ENCODE data around the gene PPP2R2C. TPM values are rescaled to one million over a fixed set of nuclear protein-coding genes. Genes with fewer than 3 reads are reported as not detected.

PPP2R2C gene
- total RNA-seq, 1 experiment from 2014 or later: not detected

- Mint-ChIP-seq H3K9me3 (ENCODE audit: unreplicated experiment) (no peaks in the 10 kb centered on the region), H3K4me3 (ENCODE audit: unreplicated experiment) (no peak overlapping the region), H3K36me3 (ENCODE audit: insufficient read depth, unreplicated experiment) (no peaks in the 10 kb centered on the region), H3K4me1 (ENCODE audit: low read depth, unreplicated experiment) (peaks cover 7% of the 10 kb centered on the region), H3K27ac (ENCODE audit: unreplicated experiment) (no peak overlapping the region), H3K27me3 (ENCODE audit: insufficient read depth, unreplicated experiment) (peaks cover 36% of the 10 kb centered on the region)
- no TSS peak for BruUV-seq (replicated peaks)
- no peaks in the 10 kb centered on the region for H3K27me3 ChIP-seq (replicated peaks; ENCODE audit: control insufficient read depth, insufficient read depth, low read length)
- H3K9me3 ChIP-seq: no peaks in the 10 kb centered on the region
- no peak for DNase-seq
- CTCF ChIA-PET: no interaction called here
- no peaks in the 10 kb centered on the region for H3K4me1 ChIP-seq
- no peak for TF ChIP-seq CTCF (IDR thresholded peaks at IDR 0.05; ENCODE audit: insufficient read depth in 1 of 2, low read depth in 1 of 2, low read length in 1 of 2, severe bottlenecking in 1 of 2, unreplicated experiment in 1 of 2)
- H3K36me3 ChIP-seq (ENCODE audit: control insufficient read depth, insufficient read depth, low read length): no peaks in the 10 kb centered on the region
- POLR2A ChIA-PET: no interaction called here
- intact Hi-C loops (cut with micrococcal nuclease; ENCODE audit: unreplicated experiment): no loop called here
- no peak overlapping the region for H3K4me3 ChIP-seq (ENCODE audit: low read depth, low read length)
Measured at GRCh38 chr4:6480534-6481088, 8.2 kb upstream of the PPP2R2C start.

- no TSS peak for BruUV-seq (replicated peaks)
Measured at GRCh38 chr4:6478546-6479220, 6.3 kb upstream of the PPP2R2C start.

GRCh38 chr4:6476893-6477292, 4.5 kb upstream of the PPP2R2C start:
- Histone ChIP-seq H3K4me1 (no peaks in the 10 kb centered on the region), H3K9me3 (no peaks in the 10 kb centered on the region), H3K36me3 (ENCODE audit: control insufficient read depth, insufficient read depth, low read length) (no peaks in the 10 kb centered on the region), H3K4me3 (ENCODE audit: low read depth, low read length) (no peak overlapping the region), H3K27me3 (replicated peaks; ENCODE audit: control insufficient read depth, insufficient read depth, low read length) (no peaks in the 10 kb centered on the region)
- POLR2A ChIA-PET: no interaction called here
- Mint-ChIP-seq H3K4me3 (ENCODE audit: unreplicated experiment) (no peak overlapping the region), H3K9me3 (ENCODE audit: unreplicated experiment) (no peaks in the 10 kb centered on the region), H3K36me3 (ENCODE audit: insufficient read depth, unreplicated experiment) (no peaks in the 10 kb centered on the region), H3K4me1 (ENCODE audit: low read depth, unreplicated experiment) (peaks cover 7% of the 10 kb centered on the region), H3K27ac (ENCODE audit: unreplicated experiment) (no peak overlapping the region), H3K27me3 (ENCODE audit: insufficient read depth, unreplicated experiment) (peaks cover 45% of the 10 kb centered on the region)
- intact Hi-C loops (cut with micrococcal nuclease; ENCODE audit: unreplicated experiment): no loop called here
- DNase-seq: no peak
- no peak for TF ChIP-seq CTCF (IDR thresholded peaks at IDR 0.05; ENCODE audit: insufficient read depth in 1 of 2, low read depth in 1 of 2, low read length in 1 of 2, severe bottlenecking in 1 of 2, unreplicated experiment in 1 of 2)
- no TSS peak for BruUV-seq (replicated peaks)
- CTCF ChIA-PET: interaction anchor here (0.7 kb wide), 1 partner anchor 75 kb away, joined by 5 read pairs; no protein-coding TSS in a partner anchor

More at GRCh38 chr4:6478546-6479220, 6.3 kb upstream of the PPP2R2C start:
- Histone ChIP-seq H3K4me1 (no peaks in the 10 kb centered on the region), H3K36me3 (ENCODE audit: control insufficient read depth, insufficient read depth, low read length) (no peaks in the 10 kb centered on the region), H3K9me3 (no peaks in the 10 kb centered on the region), H3K27me3 (replicated peaks; ENCODE audit: control insufficient read depth, insufficient read depth, low read length) (no peaks in the 10 kb centered on the region), H3K4me3 (ENCODE audit: low read depth, low read length) (no peak overlapping the region)
- intact Hi-C loops (cut with micrococcal nuclease; ENCODE audit: unreplicated experiment): no loop called here
- TF ChIP-seq CTCF (IDR thresholded peaks at IDR 0.05; ENCODE audit: insufficient read depth in 1 of 2, low read depth in 1 of 2, low read length in 1 of 2, severe bottlenecking in 1 of 2, unreplicated experiment in 1 of 2): no peak
- H3K27me3 Mint-ChIP-seq (ENCODE audit: insufficient read depth, unreplicated experiment): peaks cover 37% of the 10 kb centered on the region
- H3K27ac Mint-ChIP-seq (ENCODE audit: unreplicated experiment): no peak overlapping the region
- no peaks in the 10 kb centered on the region for H3K36me3 Mint-ChIP-seq (ENCODE audit: insufficient read depth, unreplicated experiment)
- H3K4me3 Mint-ChIP-seq (ENCODE audit: unreplicated experiment): no peak overlapping the region
- no peak for DNase-seq
- ChIA-PET CTCF (no interaction called here), POLR2A (no interaction called here)
- peaks cover 7% of the 10 kb centered on the region for H3K4me1 Mint-ChIP-seq (ENCODE audit: low read depth, unreplicated experiment)
- H3K9me3 Mint-ChIP-seq (ENCODE audit: unreplicated experiment): no peaks in the 10 kb centered on the region
